HCT116 (cell line): ENCODE results near the gene SSH2.

Experiments used
- CBX3 ChIP-seq: IDR thresholded peaks from 2 replicates; pipeline ENCODE4 v1.6.1; 2012; ENCODE audit warnings: low read depth
- EGR1 ChIP-seq: IDR thresholded peaks from 2 replicates; pipeline ENCODE4 v1.6.1; 2012; ENCODE audit warnings: low read depth
- EZH2 ChIP-seq: fragments of 200-600 bp; sonication (generic); IDR thresholded peaks from 2 replicates; pipeline ENCODE4 v1.6.1; 2017; ENCODE audit warnings: antibody characterized with exemption, mixed run types
- EZH2phosphoT487 ChIP-seq: fragments of 200-600 bp; IDR thresholded peaks from 2 replicates; pipeline ENCODE4 v1.6.1; 2018; ENCODE audit warnings: antibody characterized with exemption, borderline replicate concordance
- JUND ChIP-seq: IDR thresholded peaks from 2 replicates; pipeline ENCODE4 v1.6.1; 2012
- POLR2A ChIP-seq: IDR thresholded peaks from 2 replicates; pipeline ENCODE4 v1.7.0; 2011; ENCODE audit warnings: borderline replicate concordance; ENCODE audit not compliant: insufficient read depth, insufficient read length; ENCODE audit errors: extremely low read depth
- SRF ChIP-seq: IDR thresholded peaks from 2 replicates; pipeline ENCODE4 v1.6.1; 2012; ENCODE audit warnings: low read depth
- YY1 ChIP-seq: IDR thresholded peaks from 2 replicates; pipeline ENCODE4 v1.6.1; 2011; ENCODE audit warnings: low read length, low read depth, moderate library complexity, mild to moderate bottlenecking; ENCODE audit not compliant: insufficient replicate concordance; ENCODE audit errors: extremely low read depth
- ZFX ChIP-seq: fragments of 450-650 bp; IDR thresholded peaks from 2 replicates; pipeline ENCODE4 v1.6.1; 2017
- ZNF274 ChIP-seq: fragments of 200-500 bp; sonication (Bioruptor generic); IDR thresholded peaks from 2 replicates; pipeline ENCODE4 v1.6.1; 2014; ENCODE audit warnings: mild to moderate bottlenecking, low read depth, low read length, inconsistent platforms
- TF ChIP-seq, protein P1 (sequence below), 3 experiments: fragments of 200-600 bp in 1 of 3; sonication (generic) in 1 of 3; IDR thresholded peaks in 2 of 3; conservative IDR thresholded peaks in 1 of 3; 2 replicates each; pipeline ENCODE4 v1.5.1; 2012 to 2017; ENCODE audit warnings: low read depth in 2 of 3, low read length in 2 of 3, antibody characterized with exemption in 1 of 3, borderline replicate concordance in 1 of 3, control low read depth in 1 of 3, mild to moderate bottlenecking in 1 of 3, mixed read lengths in 1 of 3, mixed run types in 1 of 3, moderate library complexity in 1 of 3; ENCODE audit not compliant: insufficient read depth in 1 of 3
- TF ChIP-seq, protein P2 (sequence below): IDR thresholded peaks from 2 replicates; pipeline ENCODE4 v1.6.1; 2012
- TF ChIP-seq, protein P3 (sequence below): IDR thresholded peaks from 2 replicates; pipeline ENCODE4 v1.6.1; 2012; ENCODE audit warnings: low read depth
- TF ChIP-seq, protein P4 (sequence below): IDR thresholded peaks from 2 replicates; pipeline ENCODE4 v1.6.1; 2012

DNA sequence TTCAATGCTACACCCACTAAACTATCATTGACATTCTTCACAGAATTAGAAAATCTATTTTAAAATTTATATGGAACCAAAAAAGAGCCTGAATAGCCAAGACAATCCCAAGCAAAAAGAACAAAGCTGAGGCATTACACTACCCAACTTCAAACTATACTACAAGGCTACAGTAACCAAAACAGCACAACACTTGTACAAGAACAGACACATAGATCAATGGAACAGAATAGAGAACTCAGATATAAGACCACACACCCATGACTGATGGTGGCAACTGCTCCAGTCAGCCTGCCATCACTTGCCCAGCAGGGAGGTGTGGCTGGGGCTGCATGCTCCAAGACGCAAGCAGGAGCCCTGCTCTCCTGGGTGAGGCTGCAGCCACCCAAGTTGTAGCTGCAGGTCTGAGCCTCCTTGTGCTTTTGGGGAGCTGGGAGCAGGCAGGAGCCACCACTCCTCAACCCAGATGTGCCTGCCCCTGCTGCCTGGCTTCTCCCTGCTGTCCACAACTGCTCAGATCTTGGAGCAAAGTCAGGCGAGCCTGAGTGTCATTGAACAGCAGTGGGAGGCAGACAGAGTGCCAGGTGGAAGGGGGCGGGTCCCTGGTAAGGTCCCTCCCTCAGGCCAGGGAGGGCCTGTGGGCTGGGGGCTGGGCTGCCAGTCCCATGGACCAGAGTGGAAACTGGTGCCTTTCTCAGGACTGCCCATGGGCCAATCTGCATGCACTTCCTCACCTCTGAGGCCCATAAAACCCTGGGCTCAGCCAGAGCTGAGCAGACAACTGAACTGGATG lies 24.7 kb downstream of the SSH2 start:
- TF ChIP-seq, protein P1, sequence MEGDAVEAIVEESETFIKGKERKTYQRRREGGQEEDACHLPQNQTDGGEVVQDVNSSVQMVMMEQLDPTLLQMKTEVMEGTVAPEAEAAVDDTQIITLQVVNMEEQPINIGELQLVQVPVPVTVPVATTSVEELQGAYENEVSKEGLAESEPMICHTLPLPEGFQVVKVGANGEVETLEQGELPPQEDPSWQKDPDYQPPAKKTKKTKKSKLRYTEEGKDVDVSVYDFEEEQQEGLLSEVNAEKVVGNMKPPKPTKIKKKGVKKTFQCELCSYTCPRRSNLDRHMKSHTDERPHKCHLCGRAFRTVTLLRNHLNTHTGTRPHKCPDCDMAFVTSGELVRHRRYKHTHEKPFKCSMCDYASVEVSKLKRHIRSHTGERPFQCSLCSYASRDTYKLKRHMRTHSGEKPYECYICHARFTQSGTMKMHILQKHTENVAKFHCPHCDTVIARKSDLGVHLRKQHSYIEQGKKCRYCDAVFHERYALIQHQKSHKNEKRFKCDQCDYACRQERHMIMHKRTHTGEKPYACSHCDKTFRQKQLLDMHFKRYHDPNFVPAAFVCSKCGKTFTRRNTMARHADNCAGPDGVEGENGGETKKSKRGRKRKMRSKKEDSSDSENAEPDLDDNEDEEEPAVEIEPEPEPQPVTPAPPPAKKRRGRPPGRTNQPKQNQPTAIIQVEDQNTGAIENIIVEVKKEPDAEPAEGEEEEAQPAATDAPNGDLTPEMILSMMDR (IDR thresholded peaks at IDR 0.05 in 2 of 3, conservative IDR thresholded peaks at IDR 0.05 in 1 of 3; ENCODE audit: borderline replicate concordance in 1 of 3, insufficient read depth in 1 of 3, low read depth in 2 of 3, low read length in 2 of 3): no peak
- no peak for TF ChIP-seq EZH2phosphoT487
- no peak for TF ChIP-seq JUND
- TF ChIP-seq EZH2: no peak
- TF ChIP-seq CBX3: no peak
- no peak for TF ChIP-seq YY1
- no peak for TF ChIP-seq POLR2A
- TF ChIP-seq, protein P2, sequence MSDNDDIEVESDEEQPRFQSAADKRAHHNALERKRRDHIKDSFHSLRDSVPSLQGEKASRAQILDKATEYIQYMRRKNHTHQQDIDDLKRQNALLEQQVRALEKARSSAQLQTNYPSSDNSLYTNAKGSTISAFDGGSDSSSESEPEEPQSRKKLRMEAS: no peak
- TF ChIP-seq ZNF274: no peak
- TF ChIP-seq, protein P3, sequence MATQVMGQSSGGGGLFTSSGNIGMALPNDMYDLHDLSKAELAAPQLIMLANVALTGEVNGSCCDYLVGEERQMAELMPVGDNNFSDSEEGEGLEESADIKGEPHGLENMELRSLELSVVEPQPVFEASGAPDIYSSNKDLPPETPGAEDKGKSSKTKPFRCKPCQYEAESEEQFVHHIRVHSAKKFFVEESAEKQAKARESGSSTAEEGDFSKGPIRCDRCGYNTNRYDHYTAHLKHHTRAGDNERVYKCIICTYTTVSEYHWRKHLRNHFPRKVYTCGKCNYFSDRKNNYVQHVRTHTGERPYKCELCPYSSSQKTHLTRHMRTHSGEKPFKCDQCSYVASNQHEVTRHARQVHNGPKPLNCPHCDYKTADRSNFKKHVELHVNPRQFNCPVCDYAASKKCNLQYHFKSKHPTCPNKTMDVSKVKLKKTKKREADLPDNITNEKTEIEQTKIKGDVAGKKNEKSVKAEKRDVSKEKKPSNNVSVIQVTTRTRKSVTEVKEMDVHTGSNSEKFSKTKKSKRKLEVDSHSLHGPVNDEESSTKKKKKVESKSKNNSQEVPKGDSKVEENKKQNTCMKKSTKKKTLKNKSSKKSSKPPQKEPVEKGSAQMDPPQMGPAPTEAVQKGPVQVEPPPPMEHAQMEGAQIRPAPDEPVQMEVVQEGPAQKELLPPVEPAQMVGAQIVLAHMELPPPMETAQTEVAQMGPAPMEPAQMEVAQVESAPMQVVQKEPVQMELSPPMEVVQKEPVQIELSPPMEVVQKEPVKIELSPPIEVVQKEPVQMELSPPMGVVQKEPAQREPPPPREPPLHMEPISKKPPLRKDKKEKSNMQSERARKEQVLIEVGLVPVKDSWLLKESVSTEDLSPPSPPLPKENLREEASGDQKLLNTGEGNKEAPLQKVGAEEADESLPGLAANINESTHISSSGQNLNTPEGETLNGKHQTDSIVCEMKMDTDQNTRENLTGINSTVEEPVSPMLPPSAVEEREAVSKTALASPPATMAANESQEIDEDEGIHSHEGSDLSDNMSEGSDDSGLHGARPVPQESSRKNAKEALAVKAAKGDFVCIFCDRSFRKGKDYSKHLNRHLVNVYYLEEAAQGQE: no peak
- TF ChIP-seq, protein P4, sequence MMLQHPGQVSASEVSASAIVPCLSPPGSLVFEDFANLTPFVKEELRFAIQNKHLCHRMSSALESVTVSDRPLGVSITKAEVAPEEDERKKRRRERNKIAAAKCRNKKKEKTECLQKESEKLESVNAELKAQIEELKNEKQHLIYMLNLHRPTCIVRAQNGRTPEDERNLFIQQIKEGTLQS: no peak
- no peak for TF ChIP-seq ZFX
- TF ChIP-seq SRF: no peak
- TF ChIP-seq EGR1: no peak
